GM04503 (cell line): ENCODE measurements around the gene C7orf33.
"Not testable (repeated sequence)": the region's sequence is repeated elsewhere in the genome, so short reads cannot be mapped to it uniquely, and the experiment has no call there.

Experiments used
- DNase-seq: peaks from one replicate; pipeline ENCODE4 v3.0.0-alpha.2; 2012; ENCODE audit warnings: low read depth

C7orf33 gene

DNA sequence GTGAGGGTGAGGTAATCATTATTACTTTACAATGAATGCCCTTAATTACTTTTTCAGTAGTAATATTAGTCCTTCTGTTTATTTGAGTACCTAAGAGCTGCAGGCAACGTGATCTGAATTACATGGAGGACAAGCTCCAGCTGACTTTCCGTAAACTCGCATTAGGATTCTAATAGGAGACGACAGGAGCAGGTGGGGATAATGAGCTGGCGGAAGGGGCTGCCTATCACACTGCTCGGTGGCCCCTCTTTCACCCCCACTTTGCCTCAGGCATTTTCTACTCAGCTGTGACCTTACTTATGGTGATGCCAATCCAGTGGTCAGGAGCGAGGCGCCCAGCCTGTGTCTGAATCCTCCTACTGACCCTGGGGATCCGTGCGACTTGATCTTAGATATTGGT lies at the start of gene C7orf33:
TSS of gene C7orf33 (plus strand) at position 296 of the 400 bp plus-strand sequence. CDS start 160 bp downstream, outside the sequence.
- DNase-seq, result no peak

GRCh38 chr7:148541891-148542504 lies 48.6 kb upstream of the C7orf33 start:
- DNase-seq, result no peak

- no peak for DNase-seq
Observed at GRCh38 chr7:148543302-148543701, 47.3 kb upstream of the C7orf33 start.

DNA sequence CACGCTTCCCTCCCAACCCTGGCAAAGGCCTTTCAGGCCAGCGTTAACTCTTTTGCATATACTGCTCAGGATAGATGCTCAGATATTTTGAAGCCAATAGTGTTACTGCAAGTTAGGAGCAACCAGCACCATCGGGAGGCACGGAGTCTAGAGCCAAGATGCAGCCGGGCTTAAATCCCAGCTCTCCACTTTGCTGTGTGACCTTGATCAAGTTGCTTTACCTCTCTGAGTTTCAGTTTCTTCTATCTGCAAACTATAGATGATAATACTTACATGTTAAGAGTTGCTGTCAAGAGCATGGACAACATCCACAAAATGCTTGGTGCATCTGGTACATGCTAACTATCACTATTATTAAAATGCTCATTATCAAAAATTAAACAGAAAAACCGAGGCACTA lies 45.4 kb upstream of the C7orf33 start:
- DNase-seq, result no peak

GRCh38 chr7:148545932-148546331 lies 44.6 kb upstream of the C7orf33 start:
- no peak for DNase-seq

DNA sequence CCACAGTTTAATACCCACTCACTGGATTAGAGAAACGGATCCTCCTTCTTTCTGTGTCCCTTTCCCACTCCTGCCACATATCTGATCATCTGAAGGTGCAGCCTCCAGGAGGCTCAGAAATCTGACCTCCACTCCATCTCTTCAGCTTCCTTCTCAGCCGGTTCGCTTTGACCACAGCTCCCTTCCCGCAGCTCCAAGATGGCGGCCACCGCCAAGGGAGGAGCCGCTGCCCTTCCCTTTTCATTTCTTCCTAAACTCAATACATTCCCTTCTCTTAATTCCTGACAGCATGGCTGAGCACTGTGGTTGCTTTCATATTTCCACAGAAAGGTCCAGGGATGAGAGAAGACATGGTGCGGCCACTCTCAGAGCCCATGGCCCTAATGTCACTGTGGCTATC lies 43.7 kb upstream of the C7orf33 start:
- DNase-seq, result no peak

- no peak for DNase-seq
Observed at GRCh38 chr7:148547951-148548350, 42.6 kb upstream of the C7orf33 start.

GRCh38 chr7:148553979-148554378 lies 36.6 kb upstream of the C7orf33 start:
- no peak for DNase-seq

DNA sequence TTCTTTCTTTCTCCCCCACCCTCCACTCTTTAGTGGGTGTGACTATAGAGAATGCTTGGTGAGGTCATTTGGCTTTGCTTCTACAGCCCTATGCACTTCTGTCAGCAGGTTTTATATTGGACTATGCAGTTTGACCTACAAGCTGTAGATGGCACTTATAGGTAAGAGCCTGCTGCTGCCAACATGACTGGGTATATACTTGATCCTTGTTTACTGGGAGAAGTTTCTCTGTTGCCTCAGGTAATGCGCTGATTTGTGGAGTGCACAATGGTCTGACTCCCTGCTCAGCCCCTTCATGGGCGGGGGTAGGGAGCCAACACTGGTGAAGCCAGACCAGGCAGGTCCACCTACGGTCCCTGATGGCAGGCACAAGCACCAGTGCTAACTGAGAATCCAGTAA lies 33.7 kb upstream of the C7orf33 start:
- DNase-seq, result no peak

DNA sequence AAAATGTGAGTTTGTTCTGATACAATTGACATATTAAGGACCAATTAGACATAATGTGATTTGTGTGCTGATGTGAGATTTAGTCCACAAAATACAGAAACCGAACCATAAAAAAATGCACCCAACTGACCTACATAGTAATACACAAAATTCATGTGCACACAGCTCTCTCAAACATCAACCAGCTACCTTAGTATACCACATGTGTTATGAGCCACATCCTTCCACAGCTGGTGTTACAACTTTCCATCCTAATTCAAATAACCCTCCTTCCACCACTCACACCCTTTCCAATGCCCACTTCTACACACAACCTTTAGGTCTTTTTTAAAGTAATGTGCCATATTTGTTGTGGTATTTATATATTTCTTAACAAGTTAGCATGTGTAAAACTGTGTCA lies 31.7 kb upstream of the C7orf33 start:
- DNase-seq, result no peak

DNA sequence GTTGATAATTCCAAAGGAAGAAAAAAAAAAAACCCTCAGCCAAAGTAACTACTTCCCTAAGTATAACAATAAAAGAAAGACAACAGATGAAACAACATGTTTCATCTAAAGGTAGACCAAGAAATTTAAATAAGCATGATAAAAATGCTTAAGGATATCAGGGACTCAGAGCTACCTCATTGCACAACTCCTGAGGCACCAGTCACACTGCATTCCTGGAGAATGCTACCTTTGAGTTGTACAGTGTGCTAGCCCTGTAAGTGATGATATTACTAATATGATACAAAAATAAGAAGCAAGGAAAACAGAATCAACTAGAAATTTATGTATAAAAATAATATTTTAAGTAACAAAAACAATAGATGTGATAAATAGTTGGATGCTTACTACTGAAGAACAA lies 29.5 kb upstream of the C7orf33 start:
- no peak for DNase-seq

GRCh38 chr7:148563583-148564274 lies 26.8 kb upstream of the C7orf33 start:
- DNase-seq, result no peak

GRCh38 chr7:148564275-148564951 lies 26.2 kb upstream of the C7orf33 start:
- DNase-seq, result not testable (repeated sequence)

DNA sequence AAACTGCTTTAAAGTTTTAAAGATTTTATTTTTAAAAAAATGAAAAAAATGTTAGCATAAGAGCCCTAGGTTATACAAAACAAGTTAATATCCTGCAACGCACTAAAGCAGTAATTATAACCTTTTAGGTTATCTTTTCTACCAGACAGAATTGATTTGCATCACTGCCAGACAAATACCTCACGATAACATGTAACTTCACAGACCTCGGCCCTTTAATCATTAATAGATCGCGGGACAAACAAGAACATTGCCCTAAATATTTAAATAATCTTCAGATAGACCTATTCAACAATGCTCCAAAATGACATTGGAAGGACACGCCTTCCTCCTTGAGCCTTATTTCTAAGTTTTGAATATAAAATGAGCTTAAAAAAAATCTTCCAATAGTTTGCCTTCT lies 23.8 kb upstream of the C7orf33 start:
- DNase-seq, result no peak

GRCh38 chr7:148567524-148567923 lies 23.0 kb upstream of the C7orf33 start:
- DNase-seq, result no peak

- no peak for DNase-seq
Observed at GRCh38 chr7:148570510-148570909, 20.1 kb upstream of the C7orf33 start.

GRCh38 chr7:148570973-148571372 lies 19.6 kb upstream of the C7orf33 start:
- DNase-seq, result not testable (repeated sequence)

- no peak for DNase-seq
Observed at GRCh38 chr7:148571381-148571780, 19.2 kb upstream of the C7orf33 start.

DNA sequence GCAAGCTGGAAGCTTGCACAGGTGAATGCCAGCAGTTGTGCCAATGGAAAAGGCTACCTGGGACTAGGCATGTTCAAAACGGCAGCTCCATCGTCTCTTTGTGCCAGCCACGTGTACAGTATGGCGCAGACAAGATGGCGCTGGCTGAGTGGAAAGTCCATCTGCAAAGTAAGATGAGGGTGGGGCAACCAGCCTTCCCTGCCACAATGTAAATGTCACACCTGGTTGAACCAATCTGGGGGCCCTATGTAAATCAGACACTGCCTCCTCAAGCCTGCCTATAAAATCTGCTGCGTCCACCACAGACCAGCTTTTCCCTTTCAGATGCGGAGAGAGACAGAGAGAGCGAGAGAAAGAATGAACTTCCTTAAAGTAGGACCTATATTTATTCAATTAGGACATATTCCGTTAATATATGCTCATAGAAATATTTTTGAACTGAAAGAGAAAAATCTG lies 18.5 kb upstream of the C7orf33 start:
- DNase-seq, result no peak

- DNase-seq, result not testable (repeated sequence)
Observed at GRCh38 chr7:148573581-148573980, 17.0 kb upstream of the C7orf33 start.

- peak; percentile 11 for DNase-seq
Observed at GRCh38 chr7:148575640-148576411, 14.7 kb upstream of the C7orf33 start.

GRCh38 chr7:148579366-148579765 lies 11.2 kb upstream of the C7orf33 start:
- no peak for DNase-seq
